ENCODE results near the gene ROR2.

The ROR2 gene

GRCh38 chr9:91732187-91733005, 217.6 kb downstream of the ROR2 start:
- no peak for DNase-seq

DNA sequence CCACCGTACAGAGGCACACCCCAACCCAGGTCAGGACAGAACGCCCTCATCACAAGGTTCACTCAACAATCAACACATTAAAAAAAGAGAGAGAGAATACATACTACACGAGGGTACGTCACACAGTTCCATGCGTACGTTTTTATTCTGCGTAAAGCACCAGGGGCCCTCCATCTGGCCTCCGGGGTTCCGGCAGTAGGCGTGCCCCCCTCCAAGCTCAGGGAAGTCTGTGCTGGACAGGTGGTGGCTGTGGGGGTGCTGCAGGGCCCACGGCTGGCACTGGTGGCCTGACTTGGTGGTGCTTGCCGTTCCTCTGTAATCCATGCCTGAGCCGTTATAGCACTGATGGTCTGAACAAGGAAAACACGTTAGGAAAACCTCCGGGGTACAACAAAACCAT, 219.2 kb downstream of the ROR2 start:
- DNase-seq: no peak

DNA sequence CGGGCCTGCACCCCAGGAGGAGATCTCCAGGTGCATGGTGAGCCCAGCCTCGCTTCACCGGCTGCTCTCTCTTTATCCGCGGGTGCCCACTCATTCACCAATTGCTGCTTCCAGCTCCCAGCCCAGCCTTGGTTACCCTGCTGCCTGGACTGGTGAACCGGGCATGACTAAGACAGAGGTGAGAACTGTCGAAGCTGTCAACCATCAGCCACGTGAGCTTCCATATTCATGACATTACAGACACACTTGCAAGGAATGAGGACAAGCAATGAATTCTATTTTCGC, 220.5 kb downstream of the ROR2 start:
- DNase-seq: no peak

GRCh38 chr9:91727972-91728371, 222.1 kb downstream of the ROR2 start:
- no peak for DNase-seq

- DNase-seq: peak; percentile 13
Measured at GRCh38 chr9:91727316-91727861, 222.6 kb downstream of the ROR2 start.

- no peak for DNase-seq
Measured at GRCh38 chr9:91726406-91727100, 223.5 kb downstream of the ROR2 start.

DNA sequence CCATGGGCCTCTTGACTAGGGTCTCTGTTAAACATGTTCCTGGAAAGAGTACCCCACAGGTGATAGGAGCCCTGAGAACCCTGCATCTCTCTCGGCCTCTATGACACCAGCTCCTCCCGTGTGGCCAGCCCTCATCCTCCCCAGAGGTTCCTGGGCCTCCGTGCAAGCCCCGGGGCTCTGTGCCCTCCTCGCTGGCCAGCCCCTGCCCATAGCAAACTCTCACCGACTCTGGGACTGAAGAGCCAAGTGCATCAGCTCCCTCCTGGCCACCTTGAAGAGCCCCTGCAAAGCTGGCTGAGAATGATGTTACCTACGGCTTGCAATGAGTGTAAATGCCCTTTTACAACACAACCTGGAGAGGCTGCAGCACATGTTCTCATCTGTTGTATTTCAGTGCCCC, 224.4 kb downstream of the ROR2 start:
- no peak for DNase-seq

- DNase-seq: no peak
Measured at GRCh38 chr9:91724609-91725505, 225.2 kb downstream of the ROR2 start.

DNA sequence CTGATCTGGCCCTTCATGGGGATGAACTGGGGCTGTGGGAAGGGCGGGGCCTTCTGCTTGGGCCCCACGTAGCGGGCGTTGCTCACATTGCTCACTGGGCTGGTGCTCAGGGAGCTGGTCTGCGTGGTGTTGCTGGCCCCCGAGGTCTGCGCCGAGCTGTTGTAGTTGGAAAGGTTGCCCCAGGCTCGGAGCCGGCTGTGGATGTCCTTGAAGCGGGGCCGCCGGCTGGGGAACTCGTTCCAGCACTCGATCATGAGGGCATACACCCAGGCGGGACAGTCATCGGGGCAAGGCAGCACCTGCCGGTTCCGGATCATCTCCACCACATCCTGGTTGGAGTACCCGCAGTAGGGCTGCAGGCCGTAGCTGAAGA, 226.0 kb downstream of the ROR2 start:
- no peak for DNase-seq

DNA sequence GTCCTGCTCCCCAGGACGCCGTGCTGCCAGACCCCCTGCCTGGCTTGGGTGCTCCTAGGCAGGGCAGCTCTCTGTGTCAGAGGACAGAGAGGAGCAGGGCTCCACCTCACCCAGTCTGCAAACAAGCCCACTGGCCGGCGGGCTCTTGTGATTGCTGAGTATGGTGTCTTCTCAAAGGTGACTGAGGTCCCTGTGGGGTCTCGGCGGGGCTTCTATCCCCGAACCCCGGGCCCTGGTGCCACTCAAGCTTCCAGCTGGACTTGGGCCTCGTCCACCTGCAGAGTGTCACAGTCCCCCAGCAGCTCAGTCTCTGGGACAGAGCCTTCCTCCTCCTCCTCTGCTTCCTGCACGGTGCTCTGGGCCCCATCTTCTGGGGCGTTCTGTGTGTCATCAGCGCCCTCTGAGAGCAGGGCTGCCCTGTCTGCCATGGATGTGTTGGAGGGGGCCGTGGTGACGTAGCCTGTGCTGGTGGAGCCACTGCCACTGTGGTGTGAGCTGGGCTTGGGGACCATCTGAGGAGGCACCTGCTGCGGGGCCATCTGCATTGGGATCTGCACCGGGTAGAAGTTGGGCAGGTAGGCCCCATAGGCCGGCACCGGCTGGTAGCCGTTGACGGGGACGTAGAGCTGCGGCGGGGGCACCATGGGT, 226.5 kb downstream of the ROR2 start:
- no peak for DNase-seq

- no peak for DNase-seq
Measured at GRCh38 chr9:91720751-91721705, 229.0 kb downstream of the ROR2 start.

DNA sequence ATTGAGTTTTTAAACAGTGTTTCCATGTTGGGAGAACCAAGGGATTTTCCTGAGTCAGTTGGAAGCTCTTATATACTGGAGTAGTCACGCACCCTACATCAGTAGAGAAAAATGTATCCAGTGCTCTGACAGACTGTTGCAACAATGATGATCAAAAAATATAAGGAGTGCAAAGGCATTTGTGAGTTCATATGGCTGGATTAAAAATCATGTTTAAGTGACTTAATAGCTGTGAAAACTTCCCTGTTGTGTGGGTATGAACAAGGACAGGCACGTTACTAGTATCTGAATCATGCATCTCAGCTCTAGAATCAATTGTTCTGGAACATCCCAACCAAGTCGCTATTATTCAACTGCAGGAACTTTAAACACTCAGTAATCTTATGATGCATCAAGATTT, 229.7 kb downstream of the ROR2 start:
- DNase-seq: no peak

DNA sequence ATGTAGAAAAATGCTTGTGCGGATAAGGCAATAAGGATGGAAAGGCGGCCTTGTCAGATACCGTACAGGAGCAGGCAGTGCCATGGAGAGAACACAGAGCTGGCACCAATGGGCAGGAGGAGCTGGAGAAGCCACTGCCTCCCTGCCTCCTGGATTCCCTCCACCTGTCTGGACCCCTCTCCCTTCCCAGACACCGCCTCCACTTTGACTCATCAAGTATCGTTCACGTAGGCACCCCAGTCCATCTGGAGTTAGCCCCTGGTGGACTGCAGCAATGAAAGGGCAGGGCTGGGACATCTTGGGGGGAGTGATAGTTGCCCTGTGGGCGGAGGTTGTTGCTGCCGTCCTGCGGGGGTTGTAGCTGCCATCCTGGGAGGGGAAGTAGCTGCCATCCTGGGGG, 232.0 kb downstream of the ROR2 start:
- no peak for DNase-seq

GRCh38 chr9:91716815-91717214, 233.2 kb downstream of the ROR2 start:
- DNase-seq: no peak

GRCh38 chr9:91716239-91716638, 233.8 kb downstream of the ROR2 start:
- no peak for DNase-seq

DNA sequence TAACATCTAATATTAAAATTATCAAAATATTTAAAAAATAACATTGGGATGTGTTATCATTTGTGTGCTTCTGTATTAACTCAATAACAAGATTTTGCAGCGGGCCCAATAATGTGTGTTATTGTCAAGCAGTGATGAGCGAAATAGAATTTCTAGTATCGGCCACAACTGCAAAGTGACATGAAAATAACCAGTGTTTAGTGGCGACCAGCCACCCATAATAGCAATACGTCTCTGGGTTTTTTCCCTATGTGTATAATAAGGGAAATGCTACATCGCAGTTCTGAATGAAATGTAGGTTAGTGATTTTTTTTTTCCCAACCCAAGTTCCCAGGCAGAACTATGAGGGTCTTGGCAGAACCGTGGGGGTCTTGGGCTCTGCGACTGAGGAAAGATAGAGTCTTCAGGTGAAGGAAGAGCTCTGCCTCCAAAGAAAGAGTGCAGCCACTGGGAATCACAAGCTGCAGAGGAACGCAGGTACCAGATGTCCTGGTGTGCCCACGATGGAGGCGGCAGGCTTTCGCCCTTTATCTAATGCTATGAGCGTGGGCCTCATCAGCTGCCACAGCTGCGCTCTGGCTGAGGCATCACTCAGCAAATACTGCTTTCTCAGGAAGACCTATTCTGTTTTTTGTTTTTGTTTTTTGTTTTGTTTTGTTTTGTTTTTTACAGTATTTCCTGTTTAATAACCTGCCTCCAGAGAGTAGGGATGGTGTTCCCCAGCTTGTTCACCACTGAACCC, 235.0 kb downstream of the ROR2 start:
- DNase-seq: no peak

- peak; percentile 54 for DNase-seq
Measured at GRCh38 chr9:91714020-91714806, 235.8 kb downstream of the ROR2 start.

DNA sequence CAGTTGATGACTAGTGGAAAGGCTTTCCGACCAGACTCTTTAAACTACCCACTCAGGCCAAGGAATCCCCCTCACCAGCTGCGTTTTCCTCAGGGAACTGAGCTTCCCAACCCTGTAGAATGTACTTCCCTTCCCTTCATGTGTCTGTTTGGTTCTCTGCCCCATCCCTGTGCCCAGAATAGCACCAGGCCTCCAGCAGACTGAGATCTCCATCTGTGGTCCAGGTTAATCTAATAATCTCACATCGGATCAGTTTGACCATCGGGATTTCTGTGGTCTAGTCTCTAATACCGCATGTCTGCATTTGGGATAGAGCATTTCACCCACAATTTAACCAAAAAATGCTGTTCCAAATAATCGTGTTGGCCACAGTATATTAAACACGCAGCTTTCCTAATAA, 237.2 kb downstream of the ROR2 start:
- no peak for DNase-seq

DNA sequence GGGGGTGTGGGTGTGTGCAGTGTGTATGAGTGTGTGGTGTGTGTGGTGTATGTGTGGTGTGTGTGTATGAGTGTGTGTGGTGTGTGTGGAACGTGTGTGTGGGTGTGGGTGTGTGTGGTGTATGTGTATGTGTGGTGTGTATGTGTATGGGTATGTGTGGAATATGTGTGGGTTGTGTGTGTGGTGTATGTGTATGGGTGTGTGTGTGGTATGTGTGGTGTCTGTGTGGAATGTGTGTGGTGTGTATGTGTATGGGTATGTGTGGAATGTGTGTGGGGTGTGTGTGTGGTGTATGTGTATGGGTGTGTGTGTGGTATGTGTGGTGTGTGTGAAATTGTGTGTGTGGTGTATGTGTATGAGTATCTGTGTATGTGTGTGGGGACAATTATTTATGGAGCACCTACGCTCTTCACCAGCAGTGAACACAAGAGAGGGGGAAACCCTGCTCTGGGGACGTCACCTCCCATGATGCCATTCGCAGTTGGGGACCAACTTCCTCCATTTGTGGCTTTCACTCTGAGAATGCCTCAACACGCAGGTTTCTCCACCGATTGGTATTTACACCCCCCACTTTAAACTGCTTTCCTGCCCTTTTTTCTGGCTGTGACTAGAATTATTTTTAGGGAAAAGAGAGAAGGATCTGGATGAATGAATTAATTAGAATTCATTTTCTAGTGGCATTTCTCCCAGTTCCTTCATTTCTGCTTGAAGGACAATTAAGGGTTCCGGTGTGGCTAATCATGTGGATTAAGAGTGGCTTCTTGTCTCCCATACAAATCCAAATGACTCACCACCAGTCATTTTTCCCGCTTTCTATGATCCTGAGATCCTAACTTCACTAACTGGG, 238.1 kb downstream of the ROR2 start:
- DNase-seq: no peak
